HEK293 (cell line): ENCODE data around the gene TMEM11.

ENCODE experiments used
- CTCF ChIA-PET: fragments of 350-600 bp; formaldehyde crosslinking; extraction: SDS; loops from one replicate; lab custom pipeline; 2021; ENCODE audit warnings: antibody characterized with exemption; lab: Yijun Ruan, JAX
- POLR2A ChIA-PET: fragments of 300-600 bp; formaldehyde crosslinking; extraction: SDS; loops from one replicate; lab custom pipeline; 2020; ENCODE audit warnings: antibody characterized with exemption, inconsistent platforms; lab: Yijun Ruan, JAX
- H3K27ac ChIP-seq: fragments of 200-500 bp; sonication (Bioruptor generic); 2 replicates; pipeline ENCODE4 v1.5.1; 2014; ENCODE audit warnings: low read depth, low read length, control low read depth, inconsistent platforms; ENCODE audit errors: extremely low read depth
- H3K36me3 ChIP-seq, 2 experiments: fragments of 200-500 bp in 1 of 2; sonication (Bioruptor generic) in 1 of 2; 1 replicate in 1 of 2; 2 replicates in 1 of 2; pipeline ENCODE4 v1.5.1; 2014 to 2017; ENCODE audit warnings: inconsistent platforms in 2 of 2, low read length in 2 of 2; ENCODE audit not compliant: control insufficient read depth in 2 of 2, insufficient read depth in 1 of 2
- H3K4me1 ChIP-seq: fragments of 200-500 bp; sonication (Bioruptor generic); 2 replicates; pipeline ENCODE4 v1.5.1; 2014; ENCODE audit warnings: mild to moderate bottlenecking, low read length, inconsistent platforms; ENCODE audit not compliant: control insufficient read depth, insufficient read depth
- H3K4me3 ChIP-seq: 2 replicates; pipeline ENCODE4 v1.5.1; 2011; ENCODE audit warnings: low read depth, mild to moderate bottlenecking, control low read depth, low read length, moderate library complexity
- H3K9me3 ChIP-seq: fragments of 200-500 bp; sonication (Bioruptor generic); 2 replicates; pipeline ENCODE4 v1.5.1; 2014; ENCODE audit warnings: low read depth, low read length, inconsistent platforms; ENCODE audit not compliant: control insufficient read depth, insufficient read depth
- HIC1 ChIP-seq: fragments of 450-650 bp; formaldehyde crosslinking; IDR thresholded peaks from 2 replicates; pipeline ENCODE4 v1.5.1; 2016; ENCODE audit warnings: missing biosample characterization, missing genetic modification characterization
- PRDM4 ChIP-seq: fragments of 450-650 bp; formaldehyde crosslinking; IDR thresholded peaks from 2 replicates; pipeline ENCODE4 v1.5.1; 2017; ENCODE audit warnings: missing biosample characterization, missing genetic modification characterization
- SETDB1 ChIP-seq: IDR thresholded peaks from one replicate; pipeline ENCODE4 v1.6.1; 2017; ENCODE audit warnings: mild to moderate bottlenecking, low read length, moderate library complexity, mixed read lengths; ENCODE audit not compliant: insufficient read length
- ZBTB10 ChIP-seq: fragments of 450-650 bp; formaldehyde crosslinking; IDR thresholded peaks from 2 replicates; pipeline ENCODE4 v1.5.1; 2016; ENCODE audit warnings: missing biosample characterization, missing genetic modification characterization
- ZBTB26 ChIP-seq: fragments of 450-650 bp; formaldehyde crosslinking; optimal IDR thresholded peaks from 2 replicates; pipeline ENCODE3; 2016; ENCODE audit warnings: missing biosample characterization, mild to moderate bottlenecking, missing genetic modification characterization
- ZFP37 ChIP-seq: fragments of 450-650 bp; formaldehyde crosslinking; IDR thresholded peaks from 2 replicates; pipeline ENCODE4 v1.5.1; 2016; ENCODE audit warnings: missing biosample characterization, missing genetic modification characterization
- ZNF155 ChIP-seq: fragments of 450-650 bp; formaldehyde crosslinking; IDR thresholded peaks from 2 replicates; pipeline ENCODE4 v1.5.1; 2016; ENCODE audit warnings: missing biosample characterization, missing genetic modification characterization
- ZNF157 ChIP-seq: fragments of 450-650 bp; formaldehyde crosslinking; IDR thresholded peaks from 2 replicates; pipeline ENCODE4 v1.5.1; 2016; ENCODE audit warnings: missing biosample characterization, missing genetic modification characterization
- ZNF266 ChIP-seq: fragments of 450-650 bp; formaldehyde crosslinking; IDR thresholded peaks from 2 replicates; pipeline ENCODE4 v1.5.1; 2016; ENCODE audit warnings: missing biosample characterization, missing genetic modification characterization, low read depth
- ZNF37A ChIP-seq: fragments of 450-650 bp; IDR thresholded peaks from 2 replicates; pipeline ENCODE4 v1.5.1; 2018; ENCODE audit warnings: missing biosample characterization, missing genetic modification characterization
- ZNF558 ChIP-seq: fragments of 450-650 bp; formaldehyde crosslinking; IDR thresholded peaks from 2 replicates; pipeline ENCODE4 v1.5.1; 2016; ENCODE audit warnings: missing biosample characterization, missing genetic modification characterization
- ZNF585B ChIP-seq: fragments of 450-650 bp; formaldehyde crosslinking; IDR thresholded peaks from 2 replicates; pipeline ENCODE4 v1.5.1; 2016; ENCODE audit warnings: missing biosample characterization, missing genetic modification characterization
- ZNF664 ChIP-seq: fragments of 450-650 bp; formaldehyde crosslinking; IDR thresholded peaks from 2 replicates; pipeline ENCODE4 v1.5.1; 2016; ENCODE audit warnings: missing biosample characterization, missing genetic modification characterization
- ZNF670 ChIP-seq: fragments of 450-650 bp; formaldehyde crosslinking; IDR thresholded peaks from 2 replicates; pipeline ENCODE4 v1.5.1; 2016; ENCODE audit warnings: missing biosample characterization, missing genetic modification characterization, low read depth

Gene TMEM11

GRCh38 chr17:21163101-21163500 is 50.9 kb downstream of the TMEM11 start (continued):
- TF ChIP-seq HIC1 (tag by site-specific recombination) (no peak), ZBTB10 (tag by site-specific recombination) (no peak), ZNF558 (tag by site-specific recombination) (no peak)

GRCh38 chr17:21162394-21162775 is 51.6 kb downstream of the TMEM11 start:
- H3K4me3 ChIP-seq = no peak overlapping the region
- H3K9me3 ChIP-seq = no peaks in the 10 kb centered on the region
- ChIA-PET CTCF (interaction anchor here (1.8 kb wide), 1 partner anchor 33 kb away, joined by 5 read pairs; no protein-coding TSS in a partner anchor), POLR2A (no interaction called here)
- peaks cover 5% of the 10 kb centered on the region for H3K4me1 ChIP-seq
- H3K27ac ChIP-seq = no peak overlapping the region
- no peak for TF ChIP-seq ZBTB26 (tag by site-specific recombination)
- TF ChIP-seq ZNF664 (tag by site-specific recombination) = peak; percentile 22; the same call in 1 of the 2 replicates
- no peak for TF ChIP-seq ZNF585B (tag by site-specific recombination)
- no peak for TF ChIP-seq ZNF670 (tag by site-specific recombination)
- H3K36me3 ChIP-seq = peaks cover 0 to 3% of the 10 kb centered on the region in 2 experiments; a peak in 1 of 3 replicates

GRCh38 chr17:21161498-21162393 is 52.2 kb downstream of the TMEM11 start:
- TF ChIP-seq ZNF37A (tag by site-specific recombination) (no peak), ZFP37 (tag by site-specific recombination) (no peak), ZNF155 (tag by site-specific recombination) (no peak)
- TF ChIP-seq, all 188 proteins: peak for 0
- CTCF ChIA-PET = interaction anchor here (1.8 kb wide), 1 partner anchor 33 kb away, joined by 5 read pairs; no protein-coding TSS in a partner anchor
- POLR2A ChIA-PET = no interaction called here
- Histone ChIP-seq H3K4me1 (peaks cover 5% of the 10 kb centered on the region), H3K4me3 (no peak overlapping the region), H3K9me3 (no peaks in the 10 kb centered on the region), H3K27ac (no peak overlapping the region), H3K36me3 (peaks cover 0 to 3% of the 10 kb centered on the region in 2 experiments; a peak in 1 of 3 replicates)

- Histone ChIP-seq H3K27ac (no peak overlapping the region), H3K4me1 (peaks cover 5% of the 10 kb centered on the region), H3K36me3 (no peaks in the 10 kb centered on the region; a peak in 1 of 3 replicates), H3K9me3 (no peaks in the 10 kb centered on the region; the same call in 1 of the 2 replicates)
- CTCF ChIA-PET = interaction anchor here (0.7 to 1.8 kb wide), 2 partner anchors 31 to 312 kb away, joined by 4 to 5 read pairs; no protein-coding TSS in a partner anchor
- TF ChIP-seq SETDB1 (no peak), ZNF266 (tag by site-specific recombination) (no peak), PRDM4 (tag by site-specific recombination) (peak; percentile 82), ZFP37 (tag by site-specific recombination) (no peak), ZNF664 (tag by site-specific recombination) (no peak), ZNF157 (tag by site-specific recombination) (no peak)
- TF ChIP-seq, all 188 proteins: peak for 1
- POLR2A ChIA-PET = no interaction called here
- no peak overlapping the region for H3K4me3 ChIP-seq
These were observed 53.6 kb downstream of the TMEM11 start for GRCh38 chr17:21160401-21160800.
